Measurements from ENCODE around the gene RANBP1.

- TF ChIP-seq, protein P1, sequence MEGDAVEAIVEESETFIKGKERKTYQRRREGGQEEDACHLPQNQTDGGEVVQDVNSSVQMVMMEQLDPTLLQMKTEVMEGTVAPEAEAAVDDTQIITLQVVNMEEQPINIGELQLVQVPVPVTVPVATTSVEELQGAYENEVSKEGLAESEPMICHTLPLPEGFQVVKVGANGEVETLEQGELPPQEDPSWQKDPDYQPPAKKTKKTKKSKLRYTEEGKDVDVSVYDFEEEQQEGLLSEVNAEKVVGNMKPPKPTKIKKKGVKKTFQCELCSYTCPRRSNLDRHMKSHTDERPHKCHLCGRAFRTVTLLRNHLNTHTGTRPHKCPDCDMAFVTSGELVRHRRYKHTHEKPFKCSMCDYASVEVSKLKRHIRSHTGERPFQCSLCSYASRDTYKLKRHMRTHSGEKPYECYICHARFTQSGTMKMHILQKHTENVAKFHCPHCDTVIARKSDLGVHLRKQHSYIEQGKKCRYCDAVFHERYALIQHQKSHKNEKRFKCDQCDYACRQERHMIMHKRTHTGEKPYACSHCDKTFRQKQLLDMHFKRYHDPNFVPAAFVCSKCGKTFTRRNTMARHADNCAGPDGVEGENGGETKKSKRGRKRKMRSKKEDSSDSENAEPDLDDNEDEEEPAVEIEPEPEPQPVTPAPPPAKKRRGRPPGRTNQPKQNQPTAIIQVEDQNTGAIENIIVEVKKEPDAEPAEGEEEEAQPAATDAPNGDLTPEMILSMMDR (IDR thresholded peaks at IDR 0.05), result no peak
- TF ChIP-seq POLR2A (IDR thresholded peaks at IDR 0.05), result no peak
Measured at GRCh38 chr22:20089226-20089976, 26.5 kb upstream of the RANBP1 start.
